ENCODE results near the gene ATP6V0B.

DNA sequence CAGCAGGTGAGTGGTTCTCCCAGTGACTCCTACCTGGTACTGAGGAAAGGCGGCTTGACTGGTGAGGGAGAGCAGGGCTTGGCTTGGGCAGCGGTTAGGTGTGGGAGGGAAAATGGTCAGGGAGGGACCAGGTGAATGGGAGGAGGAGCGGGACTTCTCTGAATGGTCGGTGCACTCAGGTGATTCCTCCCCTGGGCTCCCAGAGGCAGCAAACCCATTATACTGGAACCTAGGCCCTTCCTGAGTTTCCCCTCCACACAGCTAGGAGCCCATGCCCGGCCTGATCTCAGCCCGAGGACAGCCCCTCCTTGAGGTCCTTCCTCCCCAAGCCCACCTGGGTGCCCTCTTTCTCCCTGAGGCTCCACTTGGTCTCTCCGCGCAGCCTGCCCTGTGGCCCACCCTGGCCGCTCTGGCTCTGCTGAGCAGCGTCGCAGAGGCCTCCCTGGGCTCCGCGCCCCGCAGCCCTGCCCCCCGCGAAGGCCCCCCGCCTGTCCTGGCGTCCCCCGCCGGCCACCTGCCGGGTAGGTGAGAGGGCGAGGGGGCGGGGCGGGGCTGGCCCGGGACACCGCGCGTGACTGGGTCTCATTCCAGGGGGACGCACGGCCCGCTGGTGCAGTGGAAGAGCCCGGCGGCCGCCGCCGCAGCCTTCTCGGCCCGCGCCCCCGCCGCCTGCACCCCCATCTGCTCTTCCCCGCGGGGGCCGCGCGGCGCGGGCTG lies 38.9 kb upstream of the ATP6V0B start:
- TF ChIP-seq, protein P1, sequence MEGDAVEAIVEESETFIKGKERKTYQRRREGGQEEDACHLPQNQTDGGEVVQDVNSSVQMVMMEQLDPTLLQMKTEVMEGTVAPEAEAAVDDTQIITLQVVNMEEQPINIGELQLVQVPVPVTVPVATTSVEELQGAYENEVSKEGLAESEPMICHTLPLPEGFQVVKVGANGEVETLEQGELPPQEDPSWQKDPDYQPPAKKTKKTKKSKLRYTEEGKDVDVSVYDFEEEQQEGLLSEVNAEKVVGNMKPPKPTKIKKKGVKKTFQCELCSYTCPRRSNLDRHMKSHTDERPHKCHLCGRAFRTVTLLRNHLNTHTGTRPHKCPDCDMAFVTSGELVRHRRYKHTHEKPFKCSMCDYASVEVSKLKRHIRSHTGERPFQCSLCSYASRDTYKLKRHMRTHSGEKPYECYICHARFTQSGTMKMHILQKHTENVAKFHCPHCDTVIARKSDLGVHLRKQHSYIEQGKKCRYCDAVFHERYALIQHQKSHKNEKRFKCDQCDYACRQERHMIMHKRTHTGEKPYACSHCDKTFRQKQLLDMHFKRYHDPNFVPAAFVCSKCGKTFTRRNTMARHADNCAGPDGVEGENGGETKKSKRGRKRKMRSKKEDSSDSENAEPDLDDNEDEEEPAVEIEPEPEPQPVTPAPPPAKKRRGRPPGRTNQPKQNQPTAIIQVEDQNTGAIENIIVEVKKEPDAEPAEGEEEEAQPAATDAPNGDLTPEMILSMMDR (IDR thresholded peaks at IDR 0.05; ENCODE audit: insufficient read depth, low read length): no peak
- TF ChIP-seq POLR2AphosphoS5 (IDR thresholded peaks at IDR 0.05; ENCODE audit: low read depth): no peak
- TF ChIP-seq SPI1 (IDR thresholded peaks at IDR 0.05; ENCODE audit: borderline replicate concordance, low read depth): no peak
- no peak for TF ChIP-seq GABPA (IDR thresholded peaks at IDR 0.05; ENCODE audit: low read depth)
